GM10847 (cell line): ENCODE results near the gene SUGCT.

Source experiments
- POLR2A ChIP-seq: IDR thresholded peaks from 2 replicates; pipeline ENCODE4 v1.6.1; 2011; ENCODE audit not compliant: insufficient read length; ENCODE audit errors: extremely low read depth

SUGCT gene

DNA sequence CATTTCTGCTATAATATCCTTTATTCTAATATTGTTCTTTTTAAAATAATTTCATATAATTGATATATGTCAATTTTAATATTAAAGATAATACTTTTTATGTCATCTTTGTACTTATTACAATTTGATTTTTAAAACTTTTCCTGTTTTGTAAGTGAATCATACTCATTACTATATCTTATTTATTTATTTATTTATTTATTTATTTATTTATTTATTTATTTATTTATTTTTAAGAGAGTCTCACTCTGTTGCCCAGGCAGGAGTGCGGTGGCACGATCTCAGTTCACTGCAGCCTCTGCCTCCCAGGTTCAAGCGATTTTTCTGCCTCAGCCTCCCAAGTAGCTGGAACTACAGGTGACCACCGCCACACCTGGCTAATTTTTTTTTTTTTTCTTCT, 215.3 kb downstream of the SUGCT start:
- TF ChIP-seq POLR2A: no peak

DNA sequence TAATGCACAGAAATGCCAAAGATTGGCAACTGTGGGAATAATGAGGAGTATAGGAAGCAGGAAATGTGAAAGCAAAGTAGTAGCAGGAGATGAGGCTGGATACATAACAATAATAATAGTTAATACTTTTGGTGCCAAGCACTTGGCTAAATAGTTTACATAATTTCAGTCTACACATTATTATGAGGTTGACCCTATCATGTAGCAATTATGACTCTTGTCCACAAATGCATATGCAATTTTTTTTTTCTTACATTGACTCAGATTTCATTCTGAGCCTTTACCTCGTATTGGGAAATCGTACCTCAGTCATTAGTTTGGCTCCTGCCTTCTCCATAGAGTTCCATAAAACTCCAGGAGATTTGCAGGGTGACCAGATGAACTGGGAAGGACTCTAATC, 219.9 kb downstream of the SUGCT start:
- no peak for TF ChIP-seq POLR2A

DNA sequence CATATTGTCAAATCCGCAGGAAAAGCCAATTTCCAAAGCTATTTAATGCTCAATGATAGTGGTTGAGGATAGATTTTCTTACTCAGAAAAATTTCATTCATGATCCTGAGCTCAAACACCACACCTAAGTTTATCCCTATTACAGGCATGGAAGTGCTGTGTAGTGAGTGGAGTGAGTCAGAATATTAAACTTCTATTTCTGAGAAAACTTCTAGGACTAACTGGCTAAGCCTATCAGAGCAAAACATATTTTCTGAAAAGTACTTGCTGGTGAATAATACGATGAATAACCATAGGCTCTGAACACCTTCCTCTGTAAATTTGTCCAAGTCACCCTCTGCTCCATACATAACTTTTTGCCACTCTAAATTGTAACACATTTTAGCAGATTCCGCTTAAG, 221.5 kb downstream of the SUGCT start:
- no peak for TF ChIP-seq POLR2A

DNA sequence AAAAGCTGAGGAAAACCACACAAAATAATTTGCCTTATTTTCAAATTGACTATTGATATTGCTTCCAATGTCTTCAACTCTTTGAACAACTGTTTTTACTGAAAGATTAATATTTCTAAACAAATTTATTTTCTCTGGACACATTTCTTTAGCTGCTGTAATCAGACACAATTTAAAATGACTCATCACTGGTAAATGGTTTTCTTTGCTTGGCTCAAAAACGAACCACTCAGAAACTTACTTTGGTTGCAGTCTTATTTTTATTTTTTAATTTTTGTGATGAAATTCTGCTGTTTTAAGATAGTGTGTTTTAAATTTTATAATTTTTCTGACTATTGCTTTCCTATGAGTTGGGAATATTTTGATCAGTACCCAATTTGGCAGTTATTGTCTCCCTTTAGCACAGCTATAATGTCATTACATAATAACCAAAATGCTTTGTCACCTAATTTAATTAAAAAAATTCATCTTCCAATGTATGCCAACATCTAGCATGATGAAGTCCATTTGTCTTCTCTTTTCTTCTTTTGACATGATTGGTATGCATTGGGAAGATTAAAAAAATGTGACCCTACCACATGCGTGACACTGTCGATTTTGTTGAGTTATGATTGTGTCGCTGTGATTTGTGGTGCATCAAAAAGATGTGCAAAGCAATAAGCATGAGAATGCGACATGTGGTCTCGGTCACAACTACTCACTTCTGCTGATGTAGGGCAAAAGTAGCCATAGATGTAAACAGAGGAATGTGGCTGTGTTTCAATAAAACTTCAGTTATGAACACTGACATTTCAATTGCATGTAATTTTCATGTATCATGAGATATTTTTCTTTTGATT, 222.3 kb downstream of the SUGCT start:
- no peak for TF ChIP-seq POLR2A

DNA sequence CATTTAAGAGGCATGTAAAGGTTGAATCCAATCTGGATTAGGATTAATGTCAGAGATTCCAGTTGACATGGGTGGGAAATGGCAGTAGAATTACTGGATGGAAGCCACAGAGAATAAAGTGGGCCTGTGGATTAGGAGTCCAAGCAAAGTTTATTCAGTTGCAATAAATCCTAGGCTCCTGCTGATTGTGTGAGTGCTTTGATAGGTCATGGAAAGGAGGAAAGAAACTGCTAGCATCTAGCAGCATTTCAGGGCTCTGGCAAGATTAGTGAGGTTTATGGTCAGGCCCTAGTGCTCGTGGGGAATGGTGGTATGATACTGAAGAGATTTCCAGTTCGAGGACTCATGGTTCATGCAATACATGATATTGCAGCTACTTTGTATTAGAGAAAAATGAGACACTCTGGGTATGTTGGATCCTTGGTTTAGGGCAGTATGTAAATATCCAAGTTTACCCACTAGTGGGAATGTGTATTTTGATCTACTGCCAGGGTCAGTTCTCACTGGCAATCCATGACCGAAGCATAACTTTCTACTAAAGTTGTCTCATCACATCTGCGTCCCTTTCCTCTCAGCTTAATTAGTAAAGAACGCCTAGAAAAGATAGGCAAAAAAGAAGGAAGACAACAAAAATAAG, 235.0 kb downstream of the SUGCT start:
- no peak for TF ChIP-seq POLR2A

DNA sequence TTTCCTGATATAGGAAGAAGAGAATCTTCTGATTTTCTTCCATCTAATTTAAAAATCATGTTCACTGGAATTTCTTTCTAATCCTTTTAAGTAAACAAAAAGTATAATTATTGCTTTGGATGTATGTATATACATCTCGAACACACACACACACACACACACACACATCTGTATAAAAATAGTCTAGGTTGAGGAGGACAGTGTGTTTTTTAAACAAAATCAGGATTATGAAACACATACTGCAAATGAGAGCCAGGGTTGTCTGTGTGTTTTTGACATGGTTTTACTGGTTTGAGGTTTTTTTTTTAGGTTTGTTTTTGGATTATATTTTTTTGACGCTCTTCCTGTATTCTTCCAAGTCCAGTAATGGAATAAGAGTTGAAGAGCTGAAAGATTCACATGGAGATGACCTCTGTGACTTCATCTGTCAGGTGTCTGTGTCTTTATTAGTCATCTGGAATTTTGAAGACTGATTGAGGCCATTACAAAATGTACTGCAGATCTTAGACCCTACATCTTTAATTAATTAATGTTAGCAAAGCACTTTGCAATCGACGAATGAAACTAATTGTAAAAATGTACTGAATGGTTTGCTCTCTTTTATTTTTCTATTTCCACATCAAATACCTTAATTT, 237.1 kb downstream of the SUGCT start:
- no peak for TF ChIP-seq POLR2A

DNA sequence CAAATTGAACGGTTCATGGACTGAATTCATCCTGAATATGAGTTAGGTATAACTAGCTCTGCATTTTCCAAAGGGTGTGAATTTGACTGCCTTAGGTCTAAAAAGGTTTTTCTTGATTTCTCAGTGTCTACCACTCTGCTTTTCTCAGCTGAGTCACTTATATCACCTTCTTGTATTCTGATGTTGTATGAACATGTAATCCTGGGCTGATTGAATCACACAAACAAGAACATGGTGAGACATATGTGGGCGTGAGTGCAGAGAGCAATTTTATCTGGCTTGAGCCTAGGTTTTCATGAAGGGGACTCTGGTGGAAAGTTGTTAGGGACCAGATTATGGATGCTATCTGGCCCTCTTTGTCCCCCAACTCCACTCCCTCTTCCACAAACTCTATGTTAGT, 239.8 kb downstream of the SUGCT start:
- TF ChIP-seq POLR2A: no peak

DNA sequence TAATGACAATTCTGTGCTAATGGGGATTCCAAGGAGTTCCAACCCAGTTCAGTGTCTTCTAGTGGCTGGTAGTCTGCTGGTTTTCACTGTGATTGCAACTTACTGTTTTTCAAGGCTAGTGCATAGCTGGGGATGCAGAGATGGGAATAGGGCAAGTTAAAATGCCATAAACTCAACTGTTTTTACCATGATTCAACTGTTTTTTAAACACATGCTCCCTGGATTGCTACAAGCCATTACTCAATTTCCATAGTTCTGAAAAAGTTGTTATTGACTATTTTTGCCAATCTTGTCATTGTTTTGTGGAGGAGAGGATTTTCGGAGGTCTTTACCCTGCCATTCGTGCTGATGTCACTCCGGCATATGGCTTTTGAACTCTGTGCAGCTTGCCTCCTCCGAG, 245.3 kb downstream of the SUGCT start:
- no peak for TF ChIP-seq POLR2A

DNA sequence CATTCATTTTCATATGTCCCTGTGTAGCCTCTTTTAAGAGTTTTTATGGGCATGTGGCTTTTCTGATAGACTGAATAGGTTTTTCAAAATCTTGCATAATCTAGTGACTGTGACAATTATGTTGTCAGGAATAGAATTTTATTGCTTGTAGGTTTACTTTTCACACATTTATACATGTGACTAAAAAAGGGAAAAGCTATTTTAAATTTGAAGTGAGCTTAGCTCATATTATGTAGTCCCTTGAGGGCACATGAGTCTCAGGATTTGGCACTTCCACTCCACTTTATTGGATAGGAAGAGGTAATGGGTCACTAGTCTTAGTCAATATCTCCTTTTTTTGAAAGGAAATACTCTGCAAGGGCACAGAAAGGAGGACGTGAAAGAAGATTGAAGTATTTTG, 247.3 kb downstream of the SUGCT start:
- no peak for TF ChIP-seq POLR2A

DNA sequence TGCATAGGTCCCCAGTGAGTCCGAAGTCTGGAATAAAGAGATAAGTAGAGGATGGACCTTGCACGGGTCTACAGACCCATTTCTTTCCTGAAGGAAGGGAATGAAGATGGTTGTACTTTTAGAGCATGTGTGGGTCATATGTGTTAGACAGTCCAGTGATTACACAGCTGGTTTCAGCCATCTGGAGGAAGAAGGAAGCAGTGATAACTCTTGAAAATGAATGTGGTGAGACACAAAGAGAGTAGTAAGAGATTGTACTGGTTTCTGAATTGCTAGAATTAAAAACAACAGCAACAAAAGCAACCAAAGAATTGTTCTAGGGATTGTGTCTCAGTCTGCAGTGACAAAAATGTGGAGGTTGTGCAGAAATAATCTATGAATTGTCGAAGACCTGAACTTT, 258.9 kb downstream of the SUGCT start:
- TF ChIP-seq POLR2A: no peak

DNA sequence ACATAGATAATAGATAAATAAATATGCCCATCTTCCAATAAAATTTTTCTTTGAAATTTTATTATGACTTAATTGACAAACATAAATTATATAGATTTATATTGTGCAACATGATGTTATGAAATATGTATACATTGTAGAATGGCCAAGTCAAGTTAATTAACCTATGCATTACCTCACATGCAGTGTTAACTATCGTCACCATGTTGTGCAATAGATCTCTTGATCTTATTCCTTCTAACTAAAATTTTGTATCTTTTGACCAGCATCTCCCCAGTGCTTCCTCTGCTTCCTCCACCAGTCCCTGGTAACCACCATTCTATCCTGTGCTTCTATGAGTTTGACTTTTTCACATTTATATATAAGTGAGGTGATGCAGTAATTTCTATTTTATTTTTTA, 259.6 kb downstream of the SUGCT start:
- TF ChIP-seq POLR2A: no peak

DNA sequence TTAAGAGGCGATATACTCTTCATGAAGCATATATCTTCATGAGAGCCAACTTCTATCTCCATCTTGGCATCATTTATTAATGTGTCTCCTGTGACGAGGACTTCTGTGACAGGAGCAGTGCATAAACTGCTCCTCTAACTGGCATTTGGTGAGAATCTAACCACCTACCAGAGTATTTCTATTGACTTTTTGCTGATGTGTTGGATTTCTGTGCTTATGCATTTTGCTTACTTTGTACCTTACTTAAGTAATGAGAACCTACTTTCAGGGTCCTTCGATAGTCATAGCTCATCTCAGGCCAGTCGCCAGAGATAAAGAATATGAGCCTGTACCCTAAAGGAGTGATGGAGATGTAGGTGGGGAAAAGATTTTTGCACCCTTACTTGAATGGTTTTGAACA, 265.7 kb downstream of the SUGCT start:
- TF ChIP-seq POLR2A: no peak

DNA sequence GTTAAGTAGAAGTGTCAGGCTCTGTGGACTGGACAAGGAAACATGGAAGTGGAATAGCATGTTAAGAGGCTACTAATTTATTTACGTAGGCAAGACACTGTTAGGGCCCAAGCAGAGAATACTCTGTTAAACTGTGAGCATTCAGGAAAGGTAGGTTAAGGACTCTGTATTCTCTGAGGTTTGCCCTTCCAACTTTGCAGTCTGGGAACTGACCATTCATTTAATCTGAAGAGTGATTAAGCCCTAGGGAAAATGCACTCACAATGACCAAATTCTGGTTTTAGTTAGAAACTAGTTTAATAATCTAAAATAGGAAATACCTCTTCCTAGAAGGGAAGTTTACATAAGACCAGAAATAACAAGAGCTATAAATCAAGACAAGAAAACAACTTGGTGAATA, 266.6 kb downstream of the SUGCT start:
- no peak for TF ChIP-seq POLR2A

DNA sequence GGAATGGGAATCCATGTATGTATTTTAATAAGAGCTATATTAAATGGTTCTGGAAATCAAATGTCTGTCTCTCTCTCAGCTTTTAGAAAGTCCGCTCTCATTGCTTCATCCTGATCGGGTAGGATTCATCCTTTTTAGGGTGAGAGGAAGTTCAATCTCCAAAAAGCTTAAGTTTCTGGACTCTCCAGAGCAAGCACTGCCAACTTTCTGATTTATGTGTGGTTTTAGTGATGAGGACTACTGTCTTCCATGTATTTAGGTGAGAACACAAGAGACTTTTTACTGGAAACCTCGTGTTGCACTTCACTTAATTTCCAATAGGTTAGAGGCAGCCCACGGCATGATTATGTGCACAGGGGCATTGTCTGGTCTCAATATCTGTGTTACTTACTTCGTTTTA, 267.9 kb downstream of the SUGCT start:
- TF ChIP-seq POLR2A: no peak

DNA sequence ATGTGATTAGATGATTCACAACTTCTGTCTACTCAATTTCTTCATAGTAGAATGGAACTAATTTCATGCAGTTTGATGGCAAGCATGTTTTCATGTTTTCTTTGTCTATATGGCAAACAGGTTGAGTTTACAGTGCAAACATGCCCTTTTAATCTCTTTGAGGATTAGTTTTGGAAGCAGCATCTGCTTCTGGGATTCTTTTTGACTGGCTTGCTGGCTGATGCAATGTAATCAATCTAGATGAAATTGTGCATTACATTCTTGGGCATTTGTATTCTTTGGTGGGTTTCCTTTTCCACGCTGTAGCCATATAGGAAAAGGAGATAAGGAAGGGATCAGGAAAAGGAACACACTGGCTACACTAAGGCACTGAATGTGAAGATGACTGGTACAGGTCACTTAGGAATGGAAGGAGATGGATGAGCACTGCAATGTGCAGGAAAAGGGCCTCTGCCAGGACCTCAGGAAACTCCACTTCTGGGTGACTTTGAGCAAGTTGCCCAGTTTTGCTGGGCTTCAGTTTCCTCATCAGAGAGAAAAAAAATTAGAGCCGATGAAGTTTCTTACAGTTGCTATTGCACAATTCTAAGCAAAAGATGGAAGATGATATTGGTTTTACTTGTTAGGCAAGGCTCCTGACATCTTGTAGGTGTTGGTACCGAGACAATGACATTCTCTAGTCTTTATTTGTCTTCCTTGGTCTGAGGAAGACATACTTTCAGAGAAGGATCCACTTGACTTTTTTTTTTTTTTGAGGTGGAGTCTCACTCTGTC, 269.1 kb downstream of the SUGCT start:
- TF ChIP-seq POLR2A: no peak

DNA sequence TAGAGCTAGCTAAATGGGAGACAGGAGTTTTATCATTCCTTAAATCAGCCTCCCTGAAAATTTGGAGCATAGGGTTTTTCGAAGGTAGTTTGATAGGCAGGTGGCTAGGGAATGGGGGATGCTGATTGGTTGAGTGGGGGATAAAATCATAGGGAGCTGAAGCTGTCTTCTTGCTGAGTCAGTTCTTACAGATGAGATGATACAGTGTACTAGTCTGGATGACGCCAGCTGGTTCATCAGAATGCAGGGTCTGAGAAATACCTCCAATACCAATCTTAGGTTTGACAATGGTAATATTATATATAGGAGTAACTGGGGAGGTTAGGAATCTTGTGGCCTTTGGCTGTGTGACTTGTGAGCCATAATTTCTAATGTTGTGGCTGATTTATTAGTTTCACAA, 271.2 kb downstream of the SUGCT start:
- TF ChIP-seq POLR2A: no peak
